Lung microvascular endothelial cell (primary cell): ENCODE results near the gene S100A5. TPM values are rescaled to one million over a fixed set of nuclear protein-coding genes. Genes with fewer than 3 reads are reported as not detected.
A peak's percentile ranks its signal among the peaks of the same experiment; 100 is the strongest.
"Not testable (repeated sequence)": the region's sequence is repeated elsewhere in the genome, so short reads cannot be mapped to it uniquely, and the experiment has no call there.

Experiments used
- DNase-seq, 2 donors: peaks; one replicate each; pipeline versions ENCODE4 v3.0.0 to v3.0.0-alpha.2; 2010; ENCODE audit warnings: low read depth in 2 of 2
- total RNA-seq: library from RNA; depleted of rRNA; stranded (reverse); fragments of >200 nt; gene quantifications from 2 replicates; pipeline ENCODE4 v1.2.1, GENCODE V29; 2014

The S100A5 gene
- total RNA-seq: not detected in 2 replicates

- DNase-seq: no peak
Observed at GRCh38 chr1:153540394-153541361, at the start of gene S100A5. Gene S100A5, minus strand, starts transcription at chr1:153540934. Its CDS starts 743 bp downstream, at chr1:153540191.

GRCh38 chr1:153588482-153588881 lies 47.7 kb upstream of the S100A5 start:
- DNase-seq: no peak

- not testable (repeated sequence) for DNase-seq
Observed at GRCh38 chr1:153588033-153588432, 47.3 kb upstream of the S100A5 start.

GRCh38 chr1:153587314-153587713 lies 46.6 kb upstream of the S100A5 start:
- peak; percentile 25 to 49 for DNase-seq

- no peak for DNase-seq
Observed at GRCh38 chr1:153586347-153586746, 45.6 kb upstream of the S100A5 start.

- no peak for DNase-seq
Observed at GRCh38 chr1:153585006-153585405, 44.3 kb upstream of the S100A5 start.

- DNase-seq: no peak
Observed at GRCh38 chr1:153583976-153584375, 43.2 kb upstream of the S100A5 start.

GRCh38 chr1:153583514-153583913 lies 42.8 kb upstream of the S100A5 start:
- not testable (repeated sequence) for DNase-seq

GRCh38 chr1:153582836-153583235 lies 42.1 kb upstream of the S100A5 start:
- DNase-seq: not testable (repeated sequence)

GRCh38 chr1:153578936-153579335 lies 38.2 kb upstream of the S100A5 start:
- no peak for DNase-seq

- no peak for DNase-seq
Observed at GRCh38 chr1:153578490-153578889, 37.8 kb upstream of the S100A5 start.

GRCh38 chr1:153577624-153578051 lies 36.9 kb upstream of the S100A5 start:
- no peak for DNase-seq

- no peak for DNase-seq
Observed at GRCh38 chr1:153577138-153577537, 36.4 kb upstream of the S100A5 start.

GRCh38 chr1:153575497-153575896 lies 34.8 kb upstream of the S100A5 start:
- not testable (repeated sequence) for DNase-seq

GRCh38 chr1:153575081-153575491 lies 34.4 kb upstream of the S100A5 start:
- not testable (repeated sequence) for DNase-seq

- DNase-seq: peak; percentile 31 to 39
Observed at GRCh38 chr1:153573351-153573750, 32.6 kb upstream of the S100A5 start.

- DNase-seq: peak; percentile 92 to 95
Observed at GRCh38 chr1:153572569-153573015, 31.9 kb upstream of the S100A5 start.

- no peak for DNase-seq
Observed at GRCh38 chr1:153571706-153572105, 31.0 kb upstream of the S100A5 start.

- DNase-seq: no peak
Observed at GRCh38 chr1:153570874-153571273, 30.1 kb upstream of the S100A5 start.

- DNase-seq: no peak
Observed at GRCh38 chr1:153569465-153569864, 28.7 kb upstream of the S100A5 start.

GRCh38 chr1:153568367-153569099 lies 27.8 kb upstream of the S100A5 start:
- DNase-seq: peak; percentile 90
